Pancreas (tissue), 10 donors: Measurements from ENCODE around the gene COX18. TPM values are rescaled to one million over a fixed set of nuclear protein-coding genes. Genes with fewer than 3 reads are reported as not detected.

Experiments used
- ATAC-seq, 4 donors: fragments of 200-7000 bp; cut with Tn5 transposase; one replicate each; pipeline versions ENCODE4 v1.8.0 to v1.9.1; 2020; ENCODE audit warnings: mild to moderate bottlenecking in 4 of 4, moderate library complexity in 4 of 4
- DNase-seq, 6 donors: peaks; one replicate each; pipeline ENCODE4 v3.0.0-alpha.2; 2020
- FAIRE-seq: peaks from 2 replicates; lab custom pipeline; 2012; peaks lifted over from hg19 to GRCh38; lab: Jason Lieb, UNC
- H3K27ac ChIP-seq, 4 donors: fragments of 200-600 bp; sonication (generic); 1 replicate in 3 of 4; 2 replicates in 1 of 4; pipeline versions ENCODE4 v1.5.0 to v1.8.0; 2020
- H3K27me3 ChIP-seq, 4 donors: fragments of 200-600 bp; one replicate each; pipeline ENCODE4 v1.8.0; 2021
- H3K36me3 ChIP-seq, 3 donors: fragments of 200-600 bp; sonication (generic) in 1 of 3; one replicate each; pipeline versions ENCODE4 v1.5.0 to v1.8.0; 2020 to 2021
- H3K4me1 ChIP-seq, 3 donors: fragments of 200-600 bp; one replicate each; pipeline ENCODE4 v1.8.0; 2021
- H3K4me3 ChIP-seq, 4 donors: fragments of 200-600 bp; sonication (generic) in 2 of 4; one replicate each; pipeline versions ENCODE4 v1.5.0 to v1.8.0; 2020 to 2021
- H3K9me3 ChIP-seq, 4 donors: fragments of 200-600 bp; one replicate each; pipeline ENCODE4 v1.8.0; 2021
- WGBS, 2 donors: extraction: QIAGEN DNeasy Blood & Tissue Kit; methylation state at CpG; one replicate each; pipeline ENCODE4 v1.1.7; 2013; 5-methylcytosine and 5-hydroxymethylcytosine counted together
- intact Hi-C, 3 donors: fragments of 100-400 bp; cut with DNase I; formaldehyde crosslinking; loops; one replicate each; pipeline versions ENCODE4 v1.11.1 to v1.14.2; 2022
- polyA plus RNA-seq, 2 donors: library from polyadenylated mRNA; stranded (reverse); fragments of 200-250 nt; gene quantifications; one replicate each; pipeline ENCODE4 v1.2.3, GENCODE V29; 2013
- total RNA-seq, 6 donors: library from RNA; stranded (reverse); fragmentation: NEBNext Ultra II Directional in 4 of 6; extraction: Animal tissue kit (Norgen Biotek cat#: 25700) in 4 of 6; gene quantifications; one replicate each; pipeline versions ENCODE4 v1.2.1 to v1.2.4, GENCODE V29; 2021 to 2023
- TF ChIP-seq, protein P1 (sequence below), 4 donors: fragments of 200-600 bp; sonication (generic) in 3 of 4; IDR thresholded peaks; one replicate each; pipeline versions ENCODE4 v1.5.0 to v1.8.0; 2021; ENCODE audit warnings: antibody characterized with exemption in 4 of 4
- donor health status: healthy with polysubstance abuse.
- donor health status: DM: no; HTN: no; CAD: no; lungs with moderate emphysema.
- donor health status: DM: no; HTN: no; CAD: no.
- donor health status: control.
- donor health status: control.
- donor health status: Bipolar disorder and iron deficiency.
- donor health status: DM: yes; HTN: yes; CAD: no.
- donor health status: DM: no; HTN: no; CAD: no.
- donor health status: DM: no; HTN: no; CAD: no.
- donor health status: DM: yes; HTN: yes; CAD: no.

The COX18 gene, protein sequence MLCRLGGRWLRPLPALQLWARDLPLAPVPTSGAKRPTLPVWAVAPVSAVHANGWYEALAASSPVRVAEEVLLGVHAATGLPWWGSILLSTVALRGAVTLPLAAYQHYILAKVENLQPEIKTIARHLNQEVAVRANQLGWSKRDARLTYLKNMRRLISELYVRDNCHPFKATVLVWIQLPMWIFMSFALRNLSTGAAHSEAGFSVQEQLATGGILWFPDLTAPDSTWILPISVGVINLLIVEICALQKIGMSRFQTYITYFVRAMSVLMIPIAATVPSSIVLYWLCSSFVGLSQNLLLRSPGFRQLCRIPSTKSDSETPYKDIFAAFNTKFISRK
- 1 to 10 TPM; 6.3 to 9.6 (median 7.7) TPM for total RNA-seq
- 1 to 10 TPM; 4.7 to 5.3 TPM for polyA plus RNA-seq

DNA sequence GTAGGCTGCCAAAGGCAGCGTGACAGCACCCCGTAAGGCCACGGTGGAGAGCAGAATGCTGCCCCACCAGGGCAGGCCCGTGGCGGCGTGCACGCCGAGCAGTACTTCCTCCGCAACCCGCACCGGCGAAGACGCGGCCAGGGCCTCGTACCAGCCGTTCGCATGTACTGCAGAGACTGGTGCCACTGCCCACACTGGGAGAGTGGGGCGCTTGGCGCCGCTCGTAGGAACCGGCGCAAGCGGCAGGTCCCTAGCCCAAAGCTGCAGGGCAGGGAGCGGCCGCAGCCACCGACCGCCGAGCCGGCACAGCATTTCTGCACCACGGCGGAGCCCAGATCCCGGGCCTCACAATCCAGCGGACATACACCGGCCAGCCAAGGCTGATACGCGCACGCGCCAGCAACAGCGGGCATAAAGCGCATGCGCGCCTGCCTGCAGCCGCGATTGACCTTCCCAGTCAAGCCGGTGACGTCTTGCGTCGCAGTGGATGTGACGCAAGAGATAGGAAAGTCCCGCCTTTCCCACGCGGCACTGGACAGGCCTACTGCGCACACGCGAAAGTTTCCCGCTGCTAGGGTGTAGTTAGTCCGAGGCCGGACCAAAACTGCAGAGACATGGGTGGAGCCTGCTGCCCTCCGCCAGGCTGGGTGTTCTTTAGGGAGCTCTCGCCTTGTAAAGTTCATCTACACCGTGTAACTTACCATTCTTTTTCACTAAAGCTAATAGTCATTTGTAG is at the start of gene COX18:
Gene COX18, minus strand, starts transcription at position 379 of the 736 bp plus-strand sequence. Its CDS starts 67 bp downstream, at position 312.
- TF ChIP-seq, protein P1, sequence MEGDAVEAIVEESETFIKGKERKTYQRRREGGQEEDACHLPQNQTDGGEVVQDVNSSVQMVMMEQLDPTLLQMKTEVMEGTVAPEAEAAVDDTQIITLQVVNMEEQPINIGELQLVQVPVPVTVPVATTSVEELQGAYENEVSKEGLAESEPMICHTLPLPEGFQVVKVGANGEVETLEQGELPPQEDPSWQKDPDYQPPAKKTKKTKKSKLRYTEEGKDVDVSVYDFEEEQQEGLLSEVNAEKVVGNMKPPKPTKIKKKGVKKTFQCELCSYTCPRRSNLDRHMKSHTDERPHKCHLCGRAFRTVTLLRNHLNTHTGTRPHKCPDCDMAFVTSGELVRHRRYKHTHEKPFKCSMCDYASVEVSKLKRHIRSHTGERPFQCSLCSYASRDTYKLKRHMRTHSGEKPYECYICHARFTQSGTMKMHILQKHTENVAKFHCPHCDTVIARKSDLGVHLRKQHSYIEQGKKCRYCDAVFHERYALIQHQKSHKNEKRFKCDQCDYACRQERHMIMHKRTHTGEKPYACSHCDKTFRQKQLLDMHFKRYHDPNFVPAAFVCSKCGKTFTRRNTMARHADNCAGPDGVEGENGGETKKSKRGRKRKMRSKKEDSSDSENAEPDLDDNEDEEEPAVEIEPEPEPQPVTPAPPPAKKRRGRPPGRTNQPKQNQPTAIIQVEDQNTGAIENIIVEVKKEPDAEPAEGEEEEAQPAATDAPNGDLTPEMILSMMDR (IDR thresholded peaks at IDR 0.05) = no peak
- FAIRE-seq (peak; percentile 86), DNase-seq (peak; percentile 97 to 100 (median 98)), ATAC-seq (peak; percentile 90 to 96 (median 93))
- peak within 1 kb of the TSS; percentile 35 to 88 (median 78) for H3K4me3 ChIP-seq
- H3K27ac ChIP-seq = peak within 1 kb of the TSS; percentile 92 to 98 (median 96)
- no peaks in the 10 kb centered on the region for H3K9me3 ChIP-seq
- no peaks in the 10 kb centered on the region for H3K27me3 ChIP-seq
- H3K36me3 ChIP-seq = no peaks in the 10 kb centered on the region
- 0% methylated on average over 62 of the region's 62 CpGs for WGBS, 2 donors
- peaks cover 6 to 15% (median 9%) of the 10 kb centered on the region in 3 donors for H3K4me1 ChIP-seq
- intact Hi-C loops = no loop called here

DNA sequence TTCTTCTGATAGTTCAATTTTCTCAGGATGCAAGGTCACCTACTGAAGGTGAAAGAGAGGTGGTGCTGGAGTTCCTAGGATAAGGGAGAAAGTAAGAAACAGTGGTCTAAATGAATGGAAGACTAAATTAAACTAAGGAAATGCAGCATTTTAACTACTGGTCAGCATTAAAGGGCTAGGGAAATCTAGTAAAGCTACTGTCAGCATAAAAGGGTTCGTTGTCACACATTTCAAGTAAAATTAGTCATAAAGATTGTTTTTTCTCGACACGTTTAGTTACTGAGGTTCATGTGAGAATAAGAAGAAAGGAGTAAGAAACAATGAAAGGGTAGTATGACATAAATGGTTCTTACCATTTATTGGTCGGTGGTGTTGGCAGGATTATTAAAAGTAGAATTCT is 40.0 kb upstream of the COX18 start:
- 92 to 96% methylated on average over 4 of the region's 4 CpGs for WGBS, 2 donors
- intact Hi-C loops = no loop called here
- DNase-seq = no peak
- Histone ChIP-seq H3K4me1 (no peaks in the 10 kb centered on the region), H3K27ac (no peak overlapping the region), H3K36me3 (peaks cover 0 to 24% (median 9%) of the 10 kb centered on the region in 3 donors), H3K4me3 (no peak overlapping the region), H3K9me3 (no peaks in the 10 kb centered on the region), H3K27me3 (no peaks in the 10 kb centered on the region)
- TF ChIP-seq, protein P1 (IDR thresholded peaks at IDR 0.05) = no peak
- ATAC-seq = no peak
- FAIRE-seq = no peak

DNA sequence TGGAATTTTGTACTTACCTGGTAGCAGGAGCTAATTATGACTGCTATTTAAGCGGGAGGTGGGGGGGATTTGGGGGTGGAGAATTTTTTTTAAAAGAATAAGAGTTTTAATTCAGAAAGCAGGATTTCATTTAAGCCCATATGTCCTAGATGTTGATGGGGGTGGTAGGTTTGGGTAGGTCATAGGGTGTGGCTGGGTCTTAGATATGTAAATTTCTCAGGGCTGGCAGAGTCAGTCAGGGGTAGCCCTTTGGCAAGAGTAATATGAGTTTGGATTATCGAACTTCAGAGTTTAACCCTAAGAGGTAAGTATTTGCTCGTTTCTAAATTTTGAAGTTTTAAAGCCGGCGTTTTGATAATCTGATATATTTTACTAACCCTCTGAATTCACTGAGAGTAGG is 35.2 kb upstream of the COX18 start:
- Histone ChIP-seq H3K9me3 (no peaks in the 10 kb centered on the region), H3K27me3 (no peaks in the 10 kb centered on the region), H3K27ac (no peak overlapping the region), H3K36me3 (peaks cover 0 to 31% (median 4%) of the 10 kb centered on the region in 3 donors), H3K4me1 (no peaks in the 10 kb centered on the region), H3K4me3 (no peak overlapping the region)
- TF ChIP-seq, protein P1 (IDR thresholded peaks at IDR 0.05) = no peak
- ATAC-seq = no peak
- FAIRE-seq = no peak
- 90 to 93% methylated on average over 5 of the region's 5 CpGs for WGBS, 2 donors
- intact Hi-C loops = no loop called here
- DNase-seq = no peak

DNA sequence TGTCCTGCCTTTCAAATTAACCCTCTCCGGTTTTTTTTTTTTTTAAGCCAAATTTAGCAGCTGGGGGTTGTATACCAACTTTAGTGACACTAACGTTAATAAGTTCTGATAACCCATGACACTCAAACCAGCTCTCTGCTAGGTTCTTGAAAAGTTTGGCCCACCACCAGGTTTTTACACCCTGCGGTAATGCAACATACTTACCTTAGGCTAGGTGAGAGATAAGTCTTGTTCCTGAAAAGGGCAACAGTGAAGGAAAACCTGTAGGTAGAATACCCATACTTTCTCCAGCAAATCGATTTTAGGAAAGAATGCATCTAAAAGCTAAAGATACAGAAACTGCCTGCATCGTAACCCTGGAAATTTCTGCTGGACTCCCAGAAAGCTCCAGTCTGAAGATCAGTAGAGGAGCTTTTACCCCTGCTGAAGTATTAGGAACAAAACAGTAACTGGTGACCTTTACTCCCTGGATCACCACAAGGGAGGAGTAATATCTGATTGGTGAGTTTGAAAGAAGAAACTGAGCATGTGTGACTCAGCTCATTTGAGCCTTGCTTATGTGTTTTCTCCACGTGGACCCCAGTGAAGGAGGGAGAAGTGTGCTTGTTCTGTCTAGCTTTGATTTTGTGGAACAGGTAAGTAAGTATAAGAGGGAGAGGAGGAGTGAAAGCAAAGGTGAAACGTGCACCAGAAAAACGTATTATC is 34.4 kb upstream of the COX18 start:
- no peaks in the 10 kb centered on the region for H3K27me3 ChIP-seq
- no peaks in the 10 kb centered on the region for H3K9me3 ChIP-seq
- FAIRE-seq (no peak), ATAC-seq (peak in 3 of 4 donors; percentile 30 to 52 (median 34)), DNase-seq (no peak)
- TF ChIP-seq, protein P1 (IDR thresholded peaks at IDR 0.05) = no peak
- H3K4me3 ChIP-seq = no peak overlapping the region
- H3K36me3 ChIP-seq = peaks cover 0 to 31% (median 2%) of the 10 kb centered on the region in 3 donors
- H3K4me1 ChIP-seq = no peaks in the 10 kb centered on the region
- no peak overlapping the region for H3K27ac ChIP-seq
- WGBS, 2 donors = 61 to 66% methylated on average over 8 of the region's 8 CpGs
- intact Hi-C loops = no loop called here
